AG08396 (cell line): ENCODE results near the gene TRIM40.
"Not testable (repeated sequence)": the region's sequence is repeated elsewhere in the genome, so short reads cannot be mapped to it uniquely, and the experiment has no call there.

Experiments
- DNase-seq: peaks from one replicate; pipeline ENCODE4 v3.0.0; 2012; ENCODE audit warnings: low spot score, mixed read lengths

Gene TRIM40

DNA sequence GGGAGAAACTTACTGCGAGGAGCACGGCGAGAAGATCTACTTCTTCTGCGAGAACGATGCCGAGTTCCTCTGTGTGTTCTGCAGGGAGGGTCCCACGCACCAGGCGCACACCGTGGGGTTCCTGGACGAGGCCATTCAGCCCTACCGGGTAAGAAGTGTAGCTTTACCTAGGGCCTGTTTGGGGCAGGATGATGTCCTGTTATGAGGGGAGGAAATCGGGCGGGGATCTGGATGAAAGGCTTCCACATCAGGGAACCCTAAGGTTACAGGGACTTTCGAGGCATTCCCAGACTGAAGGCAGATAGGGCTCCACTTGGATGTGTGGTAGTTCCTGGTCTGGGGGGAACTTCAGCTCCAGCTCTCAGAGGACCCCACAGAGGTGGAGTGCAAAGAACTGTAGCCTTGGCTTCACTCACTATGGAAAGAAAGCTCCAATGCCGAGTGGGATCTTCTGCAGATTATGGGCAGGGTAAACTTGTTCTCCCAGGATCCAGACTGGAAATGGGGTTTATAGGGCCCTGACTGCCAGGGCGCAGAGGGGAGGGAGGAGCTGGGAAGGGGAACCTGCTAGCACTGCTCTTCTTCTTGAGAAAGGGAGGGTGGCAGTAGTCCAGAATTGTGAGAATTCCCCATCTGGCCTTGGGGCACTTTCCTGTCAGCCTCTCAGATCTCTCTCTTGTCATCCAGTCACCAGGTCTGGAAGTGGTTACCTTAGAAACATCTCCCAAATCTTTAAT lies 28.1 kb downstream of the TRIM40 start:
- no peak for DNase-seq

DNA sequence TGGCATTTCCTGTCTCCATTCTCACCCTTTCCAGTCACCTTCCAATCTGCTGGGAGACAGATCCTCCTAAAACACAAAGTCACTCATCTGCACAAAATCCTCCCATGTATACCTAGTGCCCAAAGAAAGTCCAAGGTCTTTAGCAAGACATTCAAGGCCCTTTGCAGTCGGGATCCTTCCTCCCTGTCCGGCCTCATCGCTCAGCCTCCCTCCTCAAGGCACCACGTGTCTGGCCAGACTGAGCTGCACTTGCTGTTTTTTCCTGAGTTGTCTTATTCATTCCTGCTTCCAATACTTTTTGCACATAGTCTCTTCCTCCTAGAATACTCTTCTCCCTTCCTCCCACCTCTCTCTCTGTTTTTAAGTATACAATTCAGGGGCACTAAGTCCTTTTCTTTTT lies 28.8 kb downstream of the TRIM40 start:
- no peak for DNase-seq

DNA sequence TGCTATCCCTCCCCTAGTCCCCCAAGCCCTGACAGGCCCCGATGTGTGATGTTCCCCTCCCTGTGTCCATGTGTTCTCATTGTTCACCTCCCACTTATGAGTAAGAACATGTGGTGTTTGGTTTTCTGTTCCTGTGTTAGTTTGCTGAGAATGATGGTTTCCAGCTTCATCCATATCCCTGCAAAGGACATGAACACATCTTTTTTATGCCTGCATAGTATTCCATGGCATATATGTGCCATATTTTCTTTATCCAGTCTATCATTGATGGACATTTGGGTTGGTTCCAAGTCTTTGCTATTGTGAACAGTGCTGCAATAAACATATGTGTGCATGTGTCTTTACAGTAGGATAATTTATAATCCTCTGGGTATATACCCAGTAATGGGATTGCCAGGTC lies 29.3 kb downstream of the TRIM40 start:
- DNase-seq: not testable (repeated sequence)

DNA sequence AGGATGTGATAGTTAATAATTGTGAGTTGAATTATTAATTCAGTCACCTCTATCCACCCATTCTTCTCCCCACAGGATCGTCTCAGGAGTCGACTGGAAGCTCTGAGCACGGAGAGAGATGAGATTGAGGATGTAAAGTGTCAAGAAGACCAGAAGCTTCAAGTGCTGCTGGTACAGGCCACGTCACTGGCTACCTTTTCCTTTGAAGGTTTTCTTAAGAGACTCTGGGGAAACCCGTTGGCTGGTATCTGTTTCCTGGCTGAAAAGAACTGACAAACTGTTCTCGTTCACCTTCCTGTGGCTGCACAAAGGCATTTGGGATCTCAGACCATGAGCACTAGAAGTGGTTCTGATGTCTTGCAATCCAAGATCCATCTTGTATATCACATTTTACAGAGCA lies 31.2 kb downstream of the TRIM40 start:
- DNase-seq: no peak

DNA sequence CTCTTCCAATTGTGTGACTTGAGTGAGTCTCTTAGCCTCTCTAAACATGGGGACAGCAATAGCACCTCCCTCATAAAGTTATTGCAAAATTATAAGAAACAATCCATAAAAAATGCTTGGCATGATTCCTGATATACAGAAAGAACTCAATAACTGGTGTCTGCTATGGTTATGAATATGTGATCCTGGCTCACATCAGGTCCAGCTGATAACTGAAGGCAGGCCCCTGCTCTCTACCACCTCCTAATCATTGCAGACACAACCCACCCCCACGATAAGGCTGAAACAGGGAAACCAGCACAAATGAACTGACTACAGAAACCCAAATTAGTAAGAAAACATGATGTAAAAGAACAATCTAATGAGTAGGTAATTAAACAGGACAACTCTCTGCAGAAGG lies 32.8 kb downstream of the TRIM40 start:
- DNase-seq: no peak

DNA sequence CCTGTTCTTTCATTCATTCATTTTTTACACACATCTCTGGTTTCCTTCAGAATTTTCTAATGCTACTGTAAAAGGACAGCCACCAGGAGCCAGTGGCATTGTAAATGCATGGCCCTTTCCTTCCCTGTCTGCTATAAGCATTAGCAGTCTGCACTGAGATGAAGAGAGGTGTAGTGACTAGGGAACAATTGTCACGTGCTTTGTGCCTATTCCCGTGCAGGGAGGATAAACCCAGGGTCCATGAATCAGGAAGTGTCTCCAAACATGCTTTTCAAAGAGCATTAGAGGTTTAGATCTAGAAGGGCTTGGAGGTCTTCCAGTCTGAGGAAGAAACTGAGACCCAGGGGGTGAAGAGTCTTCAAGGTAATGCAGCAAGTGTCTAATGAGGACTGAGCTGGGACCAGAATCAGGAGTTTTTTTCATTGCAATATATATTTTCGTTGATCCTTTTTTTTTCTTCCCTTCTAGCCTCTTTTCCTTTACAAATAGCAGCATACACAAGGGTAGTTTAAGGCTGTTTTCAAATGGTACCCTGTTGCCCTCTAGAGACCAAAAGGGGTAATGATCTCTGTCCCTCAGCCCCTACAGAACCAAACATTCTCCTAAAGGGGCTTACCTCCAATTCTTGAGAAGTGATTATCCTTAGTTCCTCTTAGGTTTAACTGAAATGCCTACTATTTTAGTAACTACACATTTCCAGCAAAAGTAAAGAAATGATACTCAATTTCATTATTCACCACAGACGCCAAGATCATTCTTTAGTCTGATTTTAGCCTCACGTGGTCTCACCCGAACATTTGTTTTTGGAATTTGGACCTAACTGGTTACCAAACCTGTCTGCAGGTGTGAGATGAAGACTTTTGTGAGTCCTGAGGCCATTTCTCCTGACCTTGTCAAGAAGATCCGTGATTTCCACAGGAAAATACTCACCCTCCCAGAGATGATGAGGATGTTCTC lies 34.0 kb downstream of the TRIM40 start:
- peak; percentile 64 for DNase-seq

DNA sequence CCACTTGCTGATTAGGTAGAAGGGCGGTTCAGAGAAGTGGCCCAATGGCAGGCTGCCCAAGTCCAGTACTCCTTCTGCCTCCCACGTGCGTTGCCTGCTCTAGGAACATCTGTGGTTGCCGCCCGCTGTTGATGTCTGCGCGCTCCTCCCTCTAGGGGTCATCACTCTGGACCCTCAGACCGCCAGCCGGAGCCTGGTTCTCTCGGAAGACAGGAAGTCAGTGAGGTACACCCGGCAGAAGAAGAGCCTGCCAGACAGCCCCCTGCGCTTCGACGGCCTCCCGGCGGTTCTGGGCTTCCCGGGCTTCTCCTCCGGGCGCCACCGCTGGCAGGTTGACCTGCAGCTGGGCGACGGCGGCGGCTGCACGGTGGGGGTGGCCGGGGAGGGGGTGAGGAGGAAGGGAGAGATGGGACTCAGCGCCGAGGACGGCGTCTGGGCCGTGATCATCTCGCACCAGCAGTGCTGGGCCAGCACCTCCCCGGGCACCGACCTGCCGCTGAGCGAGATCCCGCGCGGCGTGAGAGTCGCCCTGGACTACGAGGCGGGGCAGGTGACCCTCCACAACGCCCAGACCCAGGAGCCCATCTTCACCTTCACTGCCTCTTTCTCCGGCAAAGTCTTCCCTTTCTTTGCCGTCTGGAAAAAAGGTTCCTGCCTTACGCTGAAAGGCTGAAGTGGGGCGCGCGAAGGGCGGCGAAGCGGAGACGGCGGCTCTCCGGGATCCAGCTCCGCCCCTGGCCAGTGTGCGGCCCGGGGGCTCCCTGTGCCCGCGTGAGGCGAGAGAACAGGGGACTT lies 35.9 kb downstream of the TRIM40 start:
- no peak for DNase-seq

DNA sequence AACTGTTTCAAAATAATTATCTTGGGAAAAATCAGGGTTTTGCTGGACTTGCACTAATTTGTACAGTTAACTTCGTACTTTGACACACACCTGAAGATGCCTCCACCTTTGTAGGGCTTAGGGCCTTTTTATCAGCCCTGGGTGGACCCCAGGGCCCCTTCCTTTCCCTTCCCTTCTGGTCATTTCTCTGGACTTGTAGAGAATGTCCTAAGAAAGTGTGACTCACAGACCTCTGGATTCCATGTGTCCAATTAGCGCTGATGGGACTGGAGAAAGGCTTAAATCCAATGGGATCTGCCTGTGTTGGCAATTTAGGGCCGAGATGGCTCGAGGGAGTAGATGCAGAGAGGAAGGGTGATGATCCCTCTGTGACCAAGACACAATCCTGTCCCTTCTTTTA lies 36.7 kb downstream of the TRIM40 start:
- DNase-seq: no peak

DNA sequence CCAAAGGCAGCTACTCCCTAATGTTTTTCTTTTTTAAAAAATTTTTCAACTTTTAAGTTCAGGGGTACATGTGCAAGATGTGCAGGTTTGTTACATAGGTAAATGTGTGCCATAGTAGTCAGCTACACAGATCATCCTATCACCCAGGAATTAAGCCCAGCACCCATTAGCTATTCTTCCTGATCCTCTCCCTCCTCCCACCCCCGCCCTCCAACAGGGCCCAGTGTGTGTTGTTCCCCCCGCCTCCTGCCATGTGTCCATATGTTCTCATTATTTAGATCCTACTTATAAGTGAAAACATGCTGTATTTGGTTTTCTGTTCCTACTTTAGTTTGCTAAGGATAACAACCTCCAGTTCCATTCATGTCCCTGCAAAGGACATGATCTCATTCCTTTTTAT lies 39.8 kb downstream of the TRIM40 start:
- DNase-seq: no peak

DNA sequence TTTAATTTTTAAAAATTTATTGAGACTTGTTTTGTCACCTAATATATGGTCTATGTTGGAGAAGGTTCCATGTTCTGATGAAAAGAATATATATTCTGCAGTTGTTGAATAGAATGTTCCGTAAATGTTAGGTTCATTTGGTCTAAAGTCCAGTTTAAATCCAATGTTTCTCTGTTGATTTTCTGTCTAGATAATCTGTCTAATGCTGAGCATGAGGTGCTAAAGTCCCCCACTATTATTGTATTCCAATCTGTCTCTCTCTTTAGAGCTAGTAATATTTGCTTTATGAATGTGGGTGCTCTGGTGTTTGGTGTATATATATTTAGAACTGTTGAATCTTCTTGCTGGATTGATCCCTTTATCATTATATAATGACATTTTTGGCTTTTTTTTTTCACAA lies 42.9 kb downstream of the TRIM40 start:
- no peak for DNase-seq

DNA sequence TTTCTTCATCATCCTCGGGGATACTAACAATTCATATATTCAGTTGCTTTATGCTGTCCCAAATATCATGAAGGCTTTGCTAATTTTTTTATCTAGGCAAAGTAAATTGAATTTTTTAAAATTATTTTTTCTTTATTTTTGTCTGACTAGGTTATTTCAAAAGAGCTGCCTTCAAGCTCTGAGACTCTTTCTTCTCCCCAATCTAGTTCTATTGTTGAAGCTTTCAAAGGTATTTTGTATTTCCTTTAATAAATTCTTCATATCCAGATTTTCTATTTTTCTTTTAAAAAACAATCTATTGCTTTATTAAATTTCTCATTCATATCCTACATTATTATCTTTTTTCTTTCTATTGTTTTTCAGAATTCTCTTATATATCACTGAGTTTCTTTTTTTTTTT lies 44.2 kb downstream of the TRIM40 start:
- no peak for DNase-seq

DNA sequence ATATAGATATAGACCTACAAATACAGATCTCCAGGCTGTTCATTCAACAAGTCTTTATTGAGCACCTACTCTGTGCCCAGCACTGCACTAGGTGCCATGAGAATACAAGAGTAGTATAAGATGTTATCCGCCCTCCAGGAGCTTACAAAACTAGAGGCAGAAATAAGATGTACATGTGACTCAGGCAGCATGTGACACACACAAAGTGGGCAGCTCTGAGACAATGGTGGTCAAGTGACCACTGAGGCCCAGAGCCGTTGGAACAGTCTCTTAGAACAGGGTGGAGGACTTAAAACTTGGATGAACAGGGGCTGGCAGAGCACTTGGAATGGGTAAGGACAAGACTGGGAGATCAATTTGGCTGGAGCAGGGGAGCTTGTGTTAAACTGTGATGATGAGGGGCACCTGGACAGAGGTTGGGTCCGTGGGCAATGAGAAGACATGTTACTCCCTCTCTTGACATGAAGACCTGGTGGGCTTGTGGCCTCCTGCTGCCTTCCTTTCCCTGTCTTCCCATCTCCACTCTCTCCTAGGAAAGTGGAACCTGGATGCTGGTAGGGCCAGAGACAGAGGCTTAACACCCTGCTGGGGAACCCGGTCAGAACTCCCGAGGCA lies 48.6 kb downstream of the TRIM40 start:
- DNase-seq: no peak

DNA sequence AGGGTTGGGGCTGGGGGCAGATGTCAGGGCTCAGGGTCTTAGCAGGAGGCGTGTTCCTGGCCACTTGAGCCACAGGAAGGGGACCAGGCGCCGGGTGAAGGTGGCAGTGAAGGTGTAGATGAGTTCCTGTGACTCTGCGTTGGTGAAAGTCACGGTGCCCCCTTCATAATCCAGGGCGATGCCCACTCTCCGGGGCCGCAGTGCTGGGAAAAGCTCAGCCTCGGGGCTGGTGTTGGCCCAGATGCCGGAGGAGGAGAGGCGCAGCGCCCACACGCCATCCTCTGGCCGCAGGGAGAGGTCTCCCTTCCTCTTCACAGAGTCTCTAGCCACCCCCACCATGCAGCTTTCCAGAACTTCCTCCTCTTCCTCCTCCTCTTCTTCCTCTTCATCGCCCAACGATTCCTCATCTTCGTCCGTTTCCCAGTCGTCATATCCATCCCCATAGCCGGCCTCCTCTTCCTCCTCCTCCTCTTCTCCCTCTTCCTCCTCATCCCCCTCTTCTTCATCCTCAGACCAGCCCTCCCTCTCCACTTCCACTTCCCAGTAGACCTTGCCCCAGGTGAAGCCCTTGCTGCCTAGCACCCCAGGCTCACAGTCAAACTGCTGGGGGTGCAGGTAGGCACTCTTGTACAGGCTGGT lies 50.0 kb downstream of the TRIM40 start:
- no peak for DNase-seq

DNA sequence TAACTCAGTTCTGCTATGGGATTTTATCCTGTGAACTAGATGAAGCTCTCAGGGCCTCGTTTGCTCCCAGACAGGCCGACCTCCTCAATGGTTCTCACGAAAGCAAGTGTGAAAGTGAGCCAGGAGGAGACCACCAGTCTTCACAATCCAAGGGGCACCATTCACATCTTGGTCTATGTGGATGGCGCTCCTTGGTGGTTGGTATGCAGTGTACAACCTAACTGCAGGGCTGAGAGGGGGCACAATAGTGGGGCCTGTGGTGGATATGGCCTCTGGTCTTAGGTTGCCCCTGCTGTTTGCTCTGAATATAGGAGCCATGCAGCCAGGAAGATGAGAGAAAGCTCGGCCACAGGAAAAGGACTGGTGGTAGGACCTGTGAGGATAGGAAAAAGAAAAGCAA lies 52.6 kb downstream of the TRIM40 start:
- DNase-seq: no peak

DNA sequence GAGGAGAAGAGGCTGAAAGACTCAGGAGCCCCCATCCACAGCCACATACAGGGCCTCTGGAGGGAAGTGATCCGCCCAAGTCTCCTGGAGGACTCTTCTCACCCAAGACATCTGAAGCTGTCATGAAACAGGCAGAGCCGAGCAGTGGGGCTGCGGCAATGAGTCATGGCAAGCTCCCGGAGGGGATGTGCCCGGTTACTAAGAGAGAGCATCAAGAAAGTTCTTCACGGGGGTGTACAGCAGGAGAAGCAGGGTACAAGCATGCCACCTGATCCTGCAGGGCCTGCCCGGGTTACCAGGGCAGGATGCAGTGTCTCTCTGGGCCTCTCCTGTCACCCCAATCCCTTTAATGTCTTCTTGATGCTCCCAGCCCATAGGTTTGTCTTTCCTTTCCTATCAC lies 56.1 kb downstream of the TRIM40 start:
- DNase-seq: no peak

DNA sequence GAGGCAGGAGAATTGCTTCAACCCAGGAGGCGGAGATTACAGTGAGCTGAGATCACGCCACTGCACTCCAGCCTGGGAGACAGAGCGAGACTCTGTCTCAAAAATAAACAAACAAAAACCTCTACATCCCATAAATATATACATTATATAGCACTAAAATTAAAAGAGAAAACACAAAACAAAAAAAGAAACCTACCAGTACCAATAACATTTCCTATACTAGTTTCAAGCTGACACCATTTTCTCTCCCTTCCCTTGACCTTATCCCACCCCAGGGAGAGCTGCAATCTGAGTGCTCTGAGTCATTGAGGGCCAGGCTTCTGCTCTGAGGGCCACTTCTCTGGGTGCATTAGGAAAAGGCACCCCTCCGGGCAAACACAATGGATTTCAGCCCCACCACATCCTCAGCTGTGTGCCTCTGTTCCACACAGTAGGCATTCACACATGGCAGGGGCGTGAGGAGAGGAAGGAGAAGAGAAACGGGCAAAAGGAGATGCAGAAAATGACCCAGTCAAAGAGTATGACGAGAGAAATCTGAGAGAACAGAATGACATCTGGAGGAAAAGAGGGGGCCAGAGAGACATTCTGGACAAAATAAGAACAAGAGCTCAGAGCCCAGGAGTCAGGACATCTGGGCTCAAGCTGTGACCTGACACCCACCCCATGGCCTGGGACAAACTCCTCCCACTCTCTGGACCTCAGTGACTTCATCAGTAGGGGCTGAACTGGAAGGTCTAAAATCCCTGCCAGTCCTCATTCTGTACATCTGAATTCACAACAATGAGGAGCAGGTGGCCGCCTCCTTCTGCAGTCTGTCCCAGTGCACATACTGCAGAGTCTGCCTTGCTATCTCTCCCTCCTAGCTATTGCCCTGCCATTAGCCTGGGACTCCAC lies 59.1 kb downstream of the TRIM40 start:
- no peak for DNase-seq

DNA sequence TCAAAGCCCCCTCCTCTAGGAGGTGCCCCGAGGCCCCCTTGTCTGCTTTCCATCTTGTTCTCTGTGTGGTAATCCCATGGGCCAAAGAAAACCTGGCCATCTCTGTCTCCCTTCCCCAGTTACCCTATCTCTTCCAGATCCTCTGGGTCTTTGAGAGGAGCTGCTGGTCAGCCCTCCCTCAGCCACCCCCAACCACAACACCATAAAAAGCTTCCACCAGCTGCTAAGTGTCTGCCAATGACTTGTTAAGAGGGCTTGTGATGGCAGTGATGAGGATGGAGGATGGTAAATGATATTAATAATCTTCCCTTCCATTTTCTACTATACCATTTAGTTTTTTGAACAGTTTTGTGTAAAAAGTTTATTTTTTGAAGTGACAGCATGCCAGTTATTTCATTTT lies 60.0 kb downstream of the TRIM40 start:
- no peak for DNase-seq

DNA sequence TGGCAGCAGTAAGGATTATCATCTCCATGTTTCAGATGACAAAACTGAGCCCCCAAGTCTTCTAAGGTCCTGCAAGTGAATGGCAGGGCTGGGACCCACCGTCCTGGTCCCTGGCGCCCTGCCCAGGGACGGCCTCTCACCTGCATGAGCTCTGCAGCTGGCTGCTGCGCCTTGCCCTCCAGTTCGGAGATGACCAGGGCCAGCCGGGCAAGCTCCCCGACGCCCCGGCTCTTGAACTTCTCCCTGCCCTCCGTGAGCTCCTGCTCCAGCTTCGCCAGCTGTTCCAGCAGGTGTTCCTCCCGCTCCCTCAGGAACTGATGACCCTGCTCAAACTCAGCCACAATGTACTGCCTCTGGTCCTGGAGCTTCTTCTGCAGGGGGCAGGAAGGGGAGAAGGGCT lies 60.4 kb downstream of the TRIM40 start:
- no peak for DNase-seq
